Naive thymus-derived CD4-positive, alpha-beta T cell (primary cell): ENCODE results near the gene SCN2B. TPM values are rescaled to one million over a fixed set of nuclear protein-coding genes. Genes with fewer than 3 reads are reported as not detected.
A peak's percentile ranks its signal among the peaks of the same experiment; 100 is the strongest.

Experiments used
- ATAC-seq: fragments of 150-1000 bp; cut with Tn5 transposase; 2 replicates; pipeline ENCODE4 v1.10.0; 2021; ENCODE audit warnings: mild to moderate bottlenecking, moderate library complexity
- CTCF ChIA-PET: fragments of 350-600 bp; sonication (Branson Sonifier 250); formaldehyde crosslinking; loops from one replicate; lab custom pipeline; 2021; ENCODE audit warnings: antibody characterized with exemption; lab: Charles Lee
- POLR2A ChIA-PET: fragments of 350-600 bp; sonication (Branson Sonifier 250); formaldehyde crosslinking; loops from one replicate; lab custom pipeline; 2021; ENCODE audit warnings: antibody characterized with exemption, inconsistent platforms; lab: Charles Lee
- DNase-seq, 9 donors: peaks; one replicate each; pipeline versions ENCODE4 v3.0.0 to v3.0.0-alpha.2; 2020 to 2022; ENCODE audit warnings: mixed read lengths in 1 of 9
- H3K27ac ChIP-seq: one replicate; pipeline ENCODE4 v1.7.0; 2013; ENCODE audit warnings: mild to moderate bottlenecking, low read depth, low read length, moderate library complexity
- H3K27me3 ChIP-seq, 2 donors: one replicate each; pipeline ENCODE4 v1.7.0; 2013; ENCODE audit warnings: low read length in 2 of 2, mild to moderate bottlenecking in 2 of 2, moderate library complexity in 2 of 2; ENCODE audit not compliant: control insufficient read depth in 2 of 2, insufficient read depth in 2 of 2
- H3K36me3 ChIP-seq, 3 experiments: 1 replicate in 2 of 3; 2 replicates in 1 of 3; pipeline ENCODE4 v1.7.0; 2013; ENCODE audit warnings: low read length in 3 of 3, mild to moderate bottlenecking in 3 of 3, moderate library complexity in 1 of 3; ENCODE audit not compliant: insufficient read depth in 3 of 3, control insufficient read depth in 2 of 3
- H3K4me1 ChIP-seq, 2 donors: one replicate each; pipeline ENCODE4 v1.7.0; 2013; ENCODE audit warnings: low read length in 2 of 2, mild to moderate bottlenecking in 2 of 2, moderate library complexity in 1 of 2; ENCODE audit not compliant: control insufficient read depth in 2 of 2, insufficient read depth in 2 of 2
- H3K4me3 ChIP-seq: 2 replicates; pipeline ENCODE4 v1.7.0; 2013; ENCODE audit warnings: mild to moderate bottlenecking, low read length
- H3K9me3 ChIP-seq, 3 experiments: 1 replicate in 2 of 3; 2 replicates in 1 of 3; pipeline ENCODE4 v1.7.0; 2013; ENCODE audit warnings: low read length in 3 of 3; ENCODE audit not compliant: control insufficient read depth in 2 of 3
- H3K27ac Mint-ChIP-seq, 9 donors: one replicate each; pipeline ENCODE4 v1.8.0; 2020 to 2022; ENCODE audit warnings: mixed read lengths in 9 of 9, mild to moderate bottlenecking in 8 of 9, moderate library complexity in 5 of 9, inconsistent platforms in 2 of 9
- H3K27me3 Mint-ChIP-seq, 5 donors: one replicate each; pipeline ENCODE4 v1.8.0; 2021 to 2022; ENCODE audit warnings: mixed read lengths in 5 of 5, mild to moderate bottlenecking in 1 of 5
- H3K36me3 Mint-ChIP-seq, 5 donors: one replicate each; pipeline ENCODE4 v1.8.0; 2020 to 2022; ENCODE audit warnings: mixed read lengths in 5 of 5, mild to moderate bottlenecking in 3 of 5, inconsistent platforms in 1 of 5
- H3K4me1 Mint-ChIP-seq, 7 donors: one replicate each; pipeline ENCODE4 v1.8.0; 2020 to 2022; ENCODE audit warnings: mixed read lengths in 7 of 7, mild to moderate bottlenecking in 3 of 7, inconsistent platforms in 1 of 7
- H3K4me3 Mint-ChIP-seq, 10 donors: one replicate each; pipeline ENCODE4 v1.8.0; 2020 to 2022; ENCODE audit warnings: mild to moderate bottlenecking in 10 of 10, mixed read lengths in 10 of 10, moderate library complexity in 6 of 10, inconsistent platforms in 2 of 10
- H3K9me3 Mint-ChIP-seq, 11 donors: one replicate each; pipeline ENCODE4 v1.8.0; 2020 to 2022; ENCODE audit warnings: mixed read lengths in 11 of 11, mild to moderate bottlenecking in 4 of 11, inconsistent platforms in 1 of 11, moderate library complexity in 1 of 11
- intact Hi-C, 2 donors: fragments of 100-400 bp; cut with micrococcal nuclease; formaldehyde crosslinking; loops; one replicate each; pipeline ENCODE4 v1.15.1; 2023
- polyA plus RNA-seq, 2 donors: library from polyadenylated mRNA; unstranded; fragments of 300-500 nt; fragmentation: Illumina TruSeq; gene quantifications; one replicate each; pipeline ENCODE4 v1.2.3, GENCODE V29; 2021
- total RNA-seq, 6 experiments: library from RNA in 5 of 6; stranded (reverse) in 5 of 6; gene quantifications; 1 replicate in 5 of 6; 2 replicates in 1 of 6; pipeline ENCODE4 v1.2.3 and lab custom pipeline; 2021 to 2026

The SCN2B gene
- total and polyA plus RNA-seq, 7 experiments from 2014 or later: not detected

GRCh38 chr11:118175031-118175992 is 1.1 kb downstream of the SCN2B start:
- Histone ChIP-seq H3K9me3 (no peaks in the 10 kb centered on the region), H3K4me3 (no peak overlapping the region), H3K27me3 (no peaks in the 10 kb centered on the region), H3K4me1 (peaks cover 0 to 5% of the 10 kb centered on the region in 2 donors), H3K36me3 (no peaks in the 10 kb centered on the region), H3K27ac (no peak overlapping the region)
- no peak for ATAC-seq
- Mint-ChIP-seq H3K27me3 (peaks cover 4 to 32% (median 6%) of the 10 kb centered on the region in 5 donors), H3K9me3 (no peaks in the 10 kb centered on the region), H3K27ac (no peak overlapping the region), H3K4me3 (no peak overlapping the region), H3K36me3 (peaks cover 0 to 3% (median 0%) of the 10 kb centered on the region in 5 donors), H3K4me1 (peaks cover 0 to 11% (median 5%) of the 10 kb centered on the region in 7 donors)
- intact Hi-C loops: no loop called here
- DNase-seq: no peak
- POLR2A ChIA-PET: interaction anchor here (0.6 kb wide), 2 partner anchors 19 to 66 kb away, joined by 3 read pairs; no protein-coding TSS in a partner anchor
- CTCF ChIA-PET: interaction anchor here (1.1 kb wide), 1 partner anchor 31 kb away, joined by 3 read pairs; no protein-coding TSS in a partner anchor

- H3K27ac ChIP-seq: no peak overlapping the region
- DNase-seq (no peak), ATAC-seq (no peak)
- no peaks in the 10 kb centered on the region for H3K27me3 ChIP-seq
- CTCF ChIA-PET: no interaction called here
- no peak overlapping the region for H3K4me3 ChIP-seq
- H3K36me3 ChIP-seq: no peaks in the 10 kb centered on the region
- peaks cover 0 to 9% (median 2%) of the 10 kb centered on the region in 7 donors for H3K4me1 Mint-ChIP-seq
- H3K4me1 ChIP-seq: peaks cover 0 to 5% of the 10 kb centered on the region in 2 donors
- no peaks in the 10 kb centered on the region for H3K9me3 Mint-ChIP-seq
- POLR2A ChIA-PET: interaction anchor here (0.6 kb wide), 2 partner anchors 18 to 67 kb away, joined by 3 read pairs; no protein-coding TSS in a partner anchor
- no peaks in the 10 kb centered on the region for H3K9me3 ChIP-seq
- H3K36me3 Mint-ChIP-seq: no peaks in the 10 kb centered on the region
- no peak overlapping the region for H3K4me3 Mint-ChIP-seq
- H3K27ac Mint-ChIP-seq: no peak overlapping the region
- peaks cover 0 to 32% (median 6%) of the 10 kb centered on the region in 5 donors for H3K27me3 Mint-ChIP-seq
- intact Hi-C loops: no loop called here
Measured at GRCh38 chr11:118174006-118174567, 2.4 kb downstream of the SCN2B start.

GRCh38 chr11:118172356-118172755 is 4.1 kb downstream of the SCN2B start:
- H3K36me3 ChIP-seq: no peaks in the 10 kb centered on the region
- no peak overlapping the region for H3K27ac ChIP-seq
- H3K9me3 Mint-ChIP-seq: no peaks in the 10 kb centered on the region
- ATAC-seq (no peak), DNase-seq (no peak)
- H3K36me3 Mint-ChIP-seq: no peaks in the 10 kb centered on the region
- H3K27me3 Mint-ChIP-seq: peaks cover 0 to 35% (median 6%) of the 10 kb centered on the region in 5 donors
- ChIA-PET CTCF (interaction anchor here (0.7 to 3.1 kb wide), 15 partner anchors 9 to 749 kb away, joined by 3 to 14 read pairs (median 7); no protein-coding TSS in a partner anchor), POLR2A (no interaction called here)
- H3K27ac Mint-ChIP-seq: no peak overlapping the region
- peaks cover 0 to 5% of the 10 kb centered on the region in 2 donors for H3K4me1 ChIP-seq
- H3K27me3 ChIP-seq: no peaks in the 10 kb centered on the region
- H3K4me3 ChIP-seq: no peak overlapping the region
- no peak overlapping the region for H3K4me3 Mint-ChIP-seq
- intact Hi-C loops: no loop called here
- H3K4me1 Mint-ChIP-seq: peaks cover 0 to 9% (median 2%) of the 10 kb centered on the region in 7 donors
- H3K9me3 ChIP-seq: no peaks in the 10 kb centered on the region

GRCh38 chr11:118171269-118172062 is 5.0 kb downstream of the SCN2B start:
- H3K4me1 ChIP-seq: peaks cover 0 to 5% of the 10 kb centered on the region in 2 donors
- H3K36me3 ChIP-seq: no peaks in the 10 kb centered on the region
- no peak overlapping the region for H3K27ac ChIP-seq
- Mint-ChIP-seq H3K27ac (no peak overlapping the region), H3K9me3 (no peaks in the 10 kb centered on the region), H3K27me3 (peaks cover 0 to 35% (median 6%) of the 10 kb centered on the region in 5 donors), H3K4me3 (peak overlapping the region in 1 of 10 donors; percentile 37), H3K36me3 (no peaks in the 10 kb centered on the region), H3K4me1 (peaks cover 0 to 9% (median 2%) of the 10 kb centered on the region in 7 donors)
- no peak overlapping the region for H3K4me3 ChIP-seq
- POLR2A ChIA-PET: interaction anchor here (0.5 kb wide), 1 partner anchor 833 kb away, joined by 5 read pairs; no protein-coding TSS in a partner anchor
- intact Hi-C loops: loop anchor here (1.0 kb wide), 2 partner anchors 26 to 364 kb away; no protein-coding TSS in a partner anchor
- peak; percentile 93 for ATAC-seq
- DNase-seq: peak; percentile 40 to 77 (median 64)
- H3K9me3 ChIP-seq: no peaks in the 10 kb centered on the region
- H3K27me3 ChIP-seq: no peaks in the 10 kb centered on the region
- CTCF ChIA-PET: interaction anchor here (0.5 to 3.1 kb wide), 27 partner anchors 10 to 748 kb away, joined by 3 to 14 read pairs (median 4); no protein-coding TSS in a partner anchor

- Histone ChIP-seq H3K36me3 (no peaks in the 10 kb centered on the region), H3K27ac (no peak overlapping the region), H3K4me3 (no peak overlapping the region), H3K9me3 (no peaks in the 10 kb centered on the region), H3K27me3 (no peaks in the 10 kb centered on the region), H3K4me1 (peaks cover 0 to 5% of the 10 kb centered on the region in 2 donors)
- no peaks in the 10 kb centered on the region for H3K36me3 Mint-ChIP-seq
- H3K27ac Mint-ChIP-seq: no peak overlapping the region
- peaks cover 0 to 29% (median 4%) of the 10 kb centered on the region in 5 donors for H3K27me3 Mint-ChIP-seq
- intact Hi-C loops: loop anchor here (1.0 kb wide), 2 partner anchors 26 to 364 kb away; no protein-coding TSS in a partner anchor
- ATAC-seq (no peak), DNase-seq (no peak)
- peaks cover 0 to 9% (median 2%) of the 10 kb centered on the region in 7 donors for H3K4me1 Mint-ChIP-seq
- no peak overlapping the region for H3K4me3 Mint-ChIP-seq
- ChIA-PET POLR2A (interaction anchor here (0.6 kb wide), 1 partner anchor 47 kb away, joined by 3 read pairs; no protein-coding TSS in a partner anchor), CTCF (interaction anchor here (0.5 to 3.1 kb wide), 27 partner anchors 11 to 748 kb away, joined by 3 to 14 read pairs (median 4); no protein-coding TSS in a partner anchor)
- no peaks in the 10 kb centered on the region for H3K9me3 Mint-ChIP-seq
Measured at GRCh38 chr11:118170882-118171268, 5.6 kb downstream of the SCN2B start.
